Prostate gland (tissue), 2 donors: ENCODE results near the gene OR3A3.

ENCODE experiments used
- CTCF ChIP-seq, 4 experiments: fragments of 200-600 bp in 2 of 4; fragments of 450-650 bp in 2 of 4; sonication (generic) in 2 of 4; IDR thresholded peaks; 1 replicate in 3 of 4; 2 replicates in 1 of 4; pipeline ENCODE4 v1.5.1; 2016 to 2019; ENCODE audit warnings: antibody characterized with exemption in 4 of 4, mild to moderate bottlenecking in 2 of 4, moderate library complexity in 2 of 4
- POLR2A ChIP-seq: fragments of 450-650 bp; IDR thresholded peaks from one replicate; pipeline ENCODE4 v1.6.1; 2016; ENCODE audit warnings: antibody characterized with exemption, mild to moderate bottlenecking

- TF ChIP-seq CTCF (IDR thresholded peaks at IDR 0.05) (no peak), POLR2A (no peak)
Measured at GRCh38 chr17:3385869-3386816, 25.0 kb upstream of the OR3A3 start, which contains the start of gene OR3A2.
